ENCODE results near the gene CENATAC.
"Not testable (repeated sequence)": the region's sequence is repeated elsewhere in the genome, so short reads cannot be mapped to it uniquely, and the experiment has no call there.

CENATAC gene

GRCh38 chr11:119057000-119057769, 59.2 kb downstream of the CENATAC start, which contains the start of gene HYOU1:
HYOU1 (minus strand) TSS chr11:119057205; CDS start chr11:119056160, 1,045 bp downstream.
- peak; percentile 59 for DNase-seq

- DNase-seq = not testable (repeated sequence)
Observed at GRCh38 chr11:119059128-119059527, 61.2 kb downstream of the CENATAC start.

- DNase-seq = no peak
Observed at GRCh38 chr11:119061256-119061655, 63.3 kb downstream of the CENATAC start.

GRCh38 chr11:119062779-119063178, 64.8 kb downstream of the CENATAC start:
- DNase-seq = no peak

- no peak for DNase-seq
Observed at GRCh38 chr11:119065369-119065768, 67.4 kb downstream of the CENATAC start.

Data from NCI-H748 treated with DMSO at 0.1 percent for 48 hours (cell line).